SKM-1 treated with dmso at 0.1 percent for 144 hours (cell line): ENCODE results near the gene AQP1.

ENCODE experiments used
- DNase-seq: peaks from one replicate; lab custom pipeline; 2025; ENCODE audit not compliant: unreplicated experiment; lab: John Stamatoyannopoulos, UW

AQP1 gene

DNA sequence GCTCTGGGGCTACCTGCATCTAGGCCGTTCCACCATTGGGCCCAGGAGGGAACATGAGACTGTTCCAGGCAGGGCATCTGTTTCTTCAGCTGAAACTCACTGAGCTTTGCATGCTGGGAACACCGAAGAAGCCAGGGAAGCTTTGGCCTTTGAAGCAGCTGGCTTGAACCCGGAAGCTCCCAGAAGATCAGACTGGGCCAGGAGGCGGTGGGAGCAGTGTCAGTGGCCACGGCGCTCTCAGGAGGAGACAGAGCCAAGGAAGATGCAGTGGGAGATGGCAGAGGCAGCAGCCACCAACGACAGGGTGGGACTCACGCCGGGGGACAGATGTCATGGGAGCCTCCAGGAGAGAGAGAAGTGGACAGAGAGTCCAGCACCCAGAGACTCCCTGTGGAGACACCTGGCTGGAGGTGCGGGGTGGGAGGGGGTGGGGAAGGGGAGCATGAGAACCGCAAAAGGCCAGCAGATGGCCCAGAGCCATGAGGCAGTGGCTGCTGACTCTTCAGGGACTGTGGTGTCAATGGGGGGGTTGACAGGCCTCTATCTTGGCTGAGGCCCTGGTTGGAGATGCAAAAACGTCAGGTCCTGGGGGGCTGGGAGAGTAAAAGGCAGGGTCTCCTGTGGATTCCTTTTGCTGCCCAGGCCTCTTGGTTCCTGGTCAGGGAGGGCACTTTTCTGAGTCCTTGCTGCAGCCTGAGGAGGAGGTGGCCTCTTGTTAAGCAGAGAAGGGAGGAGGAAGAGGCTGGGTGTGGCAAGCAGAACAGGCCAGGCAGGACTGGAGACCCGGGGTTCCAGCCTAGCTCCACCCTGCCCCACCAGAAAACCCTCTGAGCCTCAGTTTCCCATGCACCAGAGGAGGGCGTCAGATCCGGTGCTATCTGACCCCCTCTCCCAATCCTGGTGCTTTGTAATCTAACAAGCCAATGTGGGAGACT lies 6.3 kb upstream of the AQP1 start:
- no peak for DNase-seq

- no peak for DNase-seq
Measured at GRCh38 chr7:30906014-30906413, 5.6 kb upstream of the AQP1 start.

DNA sequence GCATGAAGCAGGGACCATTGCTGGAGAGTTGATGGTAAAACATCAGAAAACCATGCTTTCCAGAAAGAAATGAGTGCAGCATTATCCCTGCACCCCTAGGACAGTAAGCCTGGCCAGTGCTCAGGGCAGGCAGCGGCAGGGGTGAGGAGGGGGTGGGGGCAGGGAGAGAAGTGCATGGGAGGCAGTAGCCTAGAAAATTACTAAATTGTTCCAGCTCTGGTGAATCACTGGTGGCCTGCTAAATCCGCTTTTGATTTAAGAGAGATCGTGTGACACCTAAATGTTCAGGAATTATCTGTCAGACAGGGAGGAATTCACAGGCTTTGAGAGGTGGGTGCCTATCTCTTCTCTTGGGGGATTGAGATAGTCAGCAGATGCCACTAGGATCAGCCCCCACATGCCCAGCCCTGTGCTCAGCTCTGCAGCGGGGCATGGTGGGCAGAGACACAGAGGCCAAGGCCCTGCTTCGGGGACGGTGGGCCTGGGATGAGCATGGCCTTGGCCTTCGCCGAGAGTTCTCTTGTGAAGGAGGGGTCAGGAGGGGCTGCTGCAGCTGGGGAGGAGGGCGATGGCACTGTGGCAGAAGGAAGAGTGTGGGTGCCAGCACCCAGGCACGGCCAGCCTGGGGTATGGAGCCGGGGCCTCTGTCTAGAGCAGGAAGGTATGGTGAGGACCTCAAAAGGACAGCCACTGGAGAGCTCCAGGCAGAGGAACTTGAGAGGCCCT lies 5.0 kb upstream of the AQP1 start:
- no peak for DNase-seq

- no peak for DNase-seq
Measured at GRCh38 chr7:30907527-30908267, 4.0 kb upstream of the AQP1 start.

GRCh38 chr7:30908681-30909080 lies 3.0 kb upstream of the AQP1 start:
- DNase-seq: no peak

- DNase-seq: no peak
Measured at GRCh38 chr7:30909431-30909830, 2.2 kb upstream of the AQP1 start.

GRCh38 chr7:30910411-30911073 lies 1.1 kb upstream of the AQP1 start:
- DNase-seq: no peak

DNA sequence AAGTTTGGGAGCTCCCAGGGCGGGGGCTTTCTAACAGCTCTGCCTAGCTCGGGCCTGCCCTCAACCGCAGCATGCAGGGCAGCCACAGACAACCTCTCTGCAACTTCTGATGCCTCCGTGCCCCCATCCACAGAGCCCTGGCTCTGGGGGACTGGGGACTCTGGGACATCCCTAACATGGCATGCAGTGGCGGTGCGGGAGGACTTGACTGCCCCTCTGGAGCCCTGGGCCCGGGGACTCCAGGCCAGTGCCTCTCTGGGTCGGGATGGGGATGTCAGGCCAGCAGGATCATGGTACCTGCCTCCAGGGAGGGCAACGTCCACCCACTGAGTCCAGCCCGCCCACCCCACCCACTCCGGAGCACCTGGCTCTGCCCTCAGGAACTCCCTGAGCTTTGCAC lies 520 bp upstream of the AQP1 start:
- no peak for DNase-seq

- no peak for DNase-seq
Measured at GRCh38 chr7:30912021-30912730, 523 bp downstream of the AQP1 start.

DNA sequence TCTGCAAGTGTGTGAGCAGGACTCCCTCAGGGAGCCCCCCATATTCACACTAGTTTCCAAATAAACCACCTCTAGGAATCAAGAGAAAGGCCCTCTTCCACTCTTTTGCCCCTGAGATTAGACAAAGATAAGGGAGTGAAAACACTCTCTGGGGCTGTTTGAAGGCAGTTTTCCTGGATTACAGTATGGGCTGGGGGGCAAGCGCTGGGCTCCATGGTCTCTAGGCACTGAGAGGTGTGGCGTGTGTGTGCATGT lies 1.0 kb downstream of the AQP1 start:
- DNase-seq: no peak

- DNase-seq: no peak
Measured at GRCh38 chr7:30912986-30913811, 1.5 kb downstream of the AQP1 start.

- DNase-seq: no peak
Measured at GRCh38 chr7:30913821-30914515, 2.3 kb downstream of the AQP1 start.

DNA sequence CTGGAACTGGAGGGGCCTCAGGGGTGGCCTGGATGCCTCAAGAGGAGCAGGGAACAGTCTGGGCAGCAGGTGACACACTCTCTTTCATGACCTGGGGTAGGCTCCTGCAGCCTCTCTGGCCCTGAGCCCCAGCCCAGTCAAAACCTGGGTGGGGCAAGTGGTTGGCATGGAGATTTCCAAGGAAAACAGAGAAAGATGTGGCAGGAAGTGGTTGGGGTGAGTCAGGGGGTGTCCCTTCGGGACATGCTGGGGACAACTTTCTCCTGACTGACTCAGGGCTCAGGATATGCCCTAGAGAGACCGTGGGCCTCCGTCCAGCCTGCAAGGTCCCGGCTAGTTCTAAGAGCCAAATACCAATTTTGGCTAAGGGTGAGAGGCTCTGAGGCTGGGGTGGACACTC lies 2.9 kb downstream of the AQP1 start:
- no peak for DNase-seq

- DNase-seq: no peak
Measured at GRCh38 chr7:30915005-30915601, 3.5 kb downstream of the AQP1 start.

GRCh38 chr7:30915751-30916150 lies 4.1 kb downstream of the AQP1 start:
- DNase-seq: no peak

DNA sequence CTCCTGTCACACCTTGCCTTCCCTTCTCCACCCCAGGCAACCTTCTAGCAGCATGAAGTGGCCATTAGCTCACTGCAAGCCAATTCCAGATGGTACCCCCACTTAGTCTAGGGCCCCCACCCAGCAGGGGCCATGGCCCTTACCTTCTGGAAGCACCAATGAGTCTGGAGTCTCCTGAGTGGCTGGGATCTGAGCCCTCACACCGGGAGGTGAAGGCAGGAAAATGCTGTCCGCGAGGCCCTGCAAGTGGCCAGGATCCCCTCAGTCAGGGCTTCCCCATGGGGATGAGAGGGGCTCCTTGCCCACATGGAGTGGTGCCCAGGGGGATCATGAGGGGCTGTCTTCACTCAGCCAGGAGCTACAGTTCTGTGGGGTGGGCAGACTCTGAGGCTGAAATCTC lies 4.6 kb downstream of the AQP1 start:
- DNase-seq: no peak

GRCh38 chr7:30916767-30917166 lies 5.1 kb downstream of the AQP1 start:
- DNase-seq: no peak

DNA sequence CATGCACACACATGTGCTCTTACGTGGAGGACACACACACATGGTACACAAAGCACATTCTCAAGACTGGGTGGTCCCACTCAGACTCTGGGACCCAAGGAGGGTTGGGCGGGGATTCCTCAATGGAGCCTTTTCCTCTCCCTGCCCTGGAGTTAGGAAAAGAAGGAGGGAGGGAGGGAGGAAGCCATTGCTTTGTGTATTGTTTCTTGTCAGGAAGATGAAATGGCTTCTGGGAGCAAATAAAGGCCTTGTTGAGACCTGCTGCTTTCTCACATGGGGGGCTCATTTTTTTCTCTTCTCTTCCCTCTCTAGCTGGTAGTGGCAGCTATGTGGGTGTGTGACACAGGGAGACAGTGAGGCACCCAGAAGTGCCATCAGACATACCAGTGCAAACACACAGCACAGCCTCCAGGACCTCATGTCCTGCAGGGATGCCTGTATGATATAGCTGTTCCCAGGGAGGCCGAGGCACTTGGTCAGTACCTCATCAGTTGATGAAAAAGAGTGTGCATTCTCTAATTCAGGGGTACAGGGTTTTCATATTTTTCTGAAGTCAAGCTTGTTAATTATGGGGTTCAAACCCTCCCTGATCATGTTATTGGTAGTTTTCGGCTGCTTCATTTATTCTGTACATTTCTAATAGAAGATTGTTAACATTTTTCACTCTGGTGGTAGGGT lies 5.7 kb downstream of the AQP1 start:
- no peak for DNase-seq
